Mucosa of descending colon (tissue), 3 donors: ENCODE measurements around the gene LDLRAP1. TPM values are rescaled to one million over a fixed set of nuclear protein-coding genes. Genes with fewer than 3 reads are reported as not detected.
A peak's percentile ranks its signal among the peaks of the same experiment; 100 is the strongest.
"Not testable (repeated sequence)": the region's sequence is repeated elsewhere in the genome, so short reads cannot be mapped to it uniquely, and the experiment has no call there.

Experiments used
- ATAC-seq: fragments of 200-7000 bp; cut with Tn5 transposase; one replicate; pipeline ENCODE4 v1.9.1; 2020; ENCODE audit warnings: mild to moderate bottlenecking, moderate library complexity
- DNase-seq, 3 donors: peaks; one replicate each; pipeline ENCODE4 v3.0.0-alpha.2; 2020
- H3K36me3 ChIP-seq: fragments of 200-600 bp; one replicate; pipeline ENCODE4 v1.8.0; 2021; ENCODE audit warnings: low read depth, mild to moderate bottlenecking
- H3K4me1 ChIP-seq: fragments of 200-600 bp; one replicate; pipeline ENCODE4 v1.8.0; 2021; ENCODE audit warnings: low read depth, mild to moderate bottlenecking
- H3K4me3 ChIP-seq: fragments of 200-600 bp; one replicate; pipeline ENCODE4 v1.8.0; 2021; ENCODE audit warnings: mild to moderate bottlenecking
- H3K9me3 ChIP-seq: fragments of 200-600 bp; one replicate; pipeline ENCODE4 v1.8.0; 2021; ENCODE audit warnings: mild to moderate bottlenecking
- intact Hi-C, 2 donors: fragments of 100-400 bp; cut with DNase I in 1 of 2; cut with micrococcal nuclease in 1 of 2; formaldehyde crosslinking; loops; one replicate each; pipeline versions ENCODE4 v1.11.0 to v1.11.1; 2022; cut with DNase I, micrococcal nuclease
- total RNA-seq, 3 donors: library from RNA; stranded (reverse); fragmentation: NEBNext Ultra II Directional in 2 of 3; extraction: Animal tissue kit (Norgen Biotek cat#: 25700) in 2 of 3; gene quantifications; one replicate each; pipeline versions ENCODE4 v1.2.1 to v1.2.4, GENCODE V29; 2021 to 2023
- TF ChIP-seq, protein P1 (sequence below): fragments of 200-600 bp; IDR thresholded peaks from one replicate; pipeline ENCODE4 v1.8.0; 2022; ENCODE audit warnings: antibody characterized with exemption, mild to moderate bottlenecking
- donor health status: DM: no; HTN: no; CAD: no; lungs with moderate emphysema.
- donor health status: DM: no; HTN: no; CAD: no.
- donor health status: DM: no; HTN: yes; CAD: no.

Gene LDLRAP1
- total RNA-seq, 3 donors from 2014 or later, result 31.0 to 43.5 (median 37.0) TPM

DNA sequence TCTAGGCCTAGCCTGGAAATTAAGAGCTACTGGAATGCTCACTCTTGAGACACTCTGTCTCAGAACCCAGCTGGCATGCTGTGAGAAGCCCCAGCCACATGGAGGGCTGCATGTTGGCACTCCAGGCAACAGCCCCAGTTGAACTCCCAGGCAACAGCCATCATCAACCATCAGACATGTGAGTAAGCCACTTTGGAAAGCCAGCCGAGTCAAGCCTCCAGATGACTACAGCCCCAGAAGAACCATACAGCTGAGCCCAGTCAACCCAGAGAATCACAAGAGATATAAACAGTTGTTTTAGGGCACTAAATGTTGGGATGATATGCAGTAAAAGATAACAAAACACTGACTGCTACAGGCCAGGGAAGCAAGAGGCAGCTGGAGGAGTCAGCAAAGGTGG lies 55.5 kb downstream of the LDLRAP1 start:
- DNase-seq (no peak), ATAC-seq (no peak)
- Histone ChIP-seq H3K4me1 (no peaks in the 10 kb centered on the region), H3K36me3 (no peaks in the 10 kb centered on the region), H3K9me3 (no peaks in the 10 kb centered on the region), H3K4me3 (no peak overlapping the region)
- TF ChIP-seq, protein P1, sequence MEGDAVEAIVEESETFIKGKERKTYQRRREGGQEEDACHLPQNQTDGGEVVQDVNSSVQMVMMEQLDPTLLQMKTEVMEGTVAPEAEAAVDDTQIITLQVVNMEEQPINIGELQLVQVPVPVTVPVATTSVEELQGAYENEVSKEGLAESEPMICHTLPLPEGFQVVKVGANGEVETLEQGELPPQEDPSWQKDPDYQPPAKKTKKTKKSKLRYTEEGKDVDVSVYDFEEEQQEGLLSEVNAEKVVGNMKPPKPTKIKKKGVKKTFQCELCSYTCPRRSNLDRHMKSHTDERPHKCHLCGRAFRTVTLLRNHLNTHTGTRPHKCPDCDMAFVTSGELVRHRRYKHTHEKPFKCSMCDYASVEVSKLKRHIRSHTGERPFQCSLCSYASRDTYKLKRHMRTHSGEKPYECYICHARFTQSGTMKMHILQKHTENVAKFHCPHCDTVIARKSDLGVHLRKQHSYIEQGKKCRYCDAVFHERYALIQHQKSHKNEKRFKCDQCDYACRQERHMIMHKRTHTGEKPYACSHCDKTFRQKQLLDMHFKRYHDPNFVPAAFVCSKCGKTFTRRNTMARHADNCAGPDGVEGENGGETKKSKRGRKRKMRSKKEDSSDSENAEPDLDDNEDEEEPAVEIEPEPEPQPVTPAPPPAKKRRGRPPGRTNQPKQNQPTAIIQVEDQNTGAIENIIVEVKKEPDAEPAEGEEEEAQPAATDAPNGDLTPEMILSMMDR, result no peak
- intact Hi-C loops, result no loop called here

GRCh38 chr1:25599969-25600610 lies 56.7 kb downstream of the LDLRAP1 start:
- ATAC-seq, result no peak
- H3K4me3 ChIP-seq, result no peak overlapping the region
- no peaks in the 10 kb centered on the region for H3K9me3 ChIP-seq
- TF ChIP-seq, protein P1, result no peak
- no peaks in the 10 kb centered on the region for H3K4me1 ChIP-seq
- intact Hi-C loops, result no loop called here
- no peak for DNase-seq
- H3K36me3 ChIP-seq, result no peaks in the 10 kb centered on the region

DNA sequence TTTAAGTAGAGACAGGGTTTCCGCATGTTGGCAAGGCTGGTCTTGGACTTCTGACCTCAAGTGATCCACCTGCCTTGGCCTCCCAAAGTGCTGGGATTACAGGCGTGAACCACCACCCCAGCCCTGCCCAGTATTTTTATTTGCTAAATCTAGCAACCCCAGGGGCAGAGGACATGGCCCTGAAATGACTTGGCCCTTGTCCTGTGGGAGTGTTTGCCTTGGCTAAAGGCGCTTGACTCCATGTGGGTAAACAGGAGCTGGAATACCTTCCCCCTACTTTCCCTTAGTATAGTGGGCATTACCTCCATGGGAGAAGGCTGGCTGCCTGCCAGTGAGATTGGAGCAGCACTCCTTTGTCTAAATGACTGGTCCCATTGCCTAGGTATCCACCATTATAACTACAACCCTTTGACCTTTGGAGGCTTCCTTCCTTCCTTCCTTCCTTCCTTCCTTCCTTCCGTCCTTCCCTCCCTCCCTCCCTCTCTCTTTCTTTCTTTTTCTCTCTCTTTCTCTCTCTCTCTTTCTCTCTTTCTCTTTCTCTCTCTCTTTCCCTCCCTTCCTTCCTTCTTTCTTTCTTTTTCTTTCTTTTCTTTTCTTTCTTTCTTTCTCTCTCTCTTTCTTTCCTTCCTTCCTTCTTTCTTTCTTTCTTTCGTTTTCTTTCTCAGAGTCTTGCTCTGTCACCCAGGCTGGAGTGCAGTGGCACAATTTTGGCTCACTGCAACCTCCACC lies 57.7 kb downstream of the LDLRAP1 start:
- H3K9me3 ChIP-seq, H3K4me3 ChIP-seq, intact Hi-C loops, H3K4me1 ChIP-seq, H3K36me3 ChIP-seq: not testable (repeated sequence)
- peak; percentile 65 to 70 (median 65) for DNase-seq
- ATAC-seq, result peak; percentile 96

DNA sequence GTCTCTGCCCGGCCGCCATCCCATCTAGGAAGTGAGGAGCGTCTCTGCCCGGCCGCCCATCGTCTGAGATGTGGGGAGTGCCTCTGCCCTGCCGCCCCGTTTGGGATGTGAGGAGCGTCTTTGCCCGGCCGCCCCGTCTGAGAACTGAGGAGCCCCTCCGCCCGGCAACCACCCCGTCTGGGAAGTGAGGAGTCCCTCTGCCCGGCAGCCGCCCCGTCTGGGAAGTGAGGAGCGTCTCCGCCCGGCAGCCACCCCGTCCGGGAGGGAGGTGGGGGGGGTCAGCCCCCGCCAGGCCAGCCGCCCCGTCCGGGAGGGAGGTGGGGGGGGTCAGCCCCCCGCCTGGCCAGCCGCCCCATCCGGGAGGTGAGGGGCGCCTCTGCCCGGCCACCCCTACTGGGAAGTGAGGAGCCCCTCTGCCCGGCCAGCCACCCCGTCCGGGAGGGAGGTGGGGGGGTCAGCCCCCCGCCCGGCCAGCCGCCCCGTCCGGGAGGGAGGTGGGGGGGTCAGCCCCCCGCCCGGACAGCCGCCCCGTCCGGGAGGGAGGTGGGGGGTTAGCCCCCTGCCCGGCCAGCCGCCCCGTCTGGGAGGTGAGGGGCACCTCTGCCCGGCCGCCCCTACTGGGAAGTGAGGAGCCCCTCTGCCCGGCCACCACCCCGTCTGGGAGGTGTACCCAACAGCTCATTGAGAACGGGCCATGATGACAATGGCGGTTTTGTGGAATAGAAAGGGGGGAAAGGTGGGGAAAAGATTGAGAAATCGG lies 60.6 kb downstream of the LDLRAP1 start:
- H3K4me1 ChIP-seq, DNase-seq, H3K36me3 ChIP-seq, H3K4me3 ChIP-seq, ATAC-seq, H3K9me3 ChIP-seq, intact Hi-C loops: not testable (repeated sequence)

- ATAC-seq, result no peak
- no peak overlapping the region for H3K4me3 ChIP-seq
Observed at GRCh38 chr1:25607123-25607522, 63.7 kb downstream of the LDLRAP1 start.

DNA sequence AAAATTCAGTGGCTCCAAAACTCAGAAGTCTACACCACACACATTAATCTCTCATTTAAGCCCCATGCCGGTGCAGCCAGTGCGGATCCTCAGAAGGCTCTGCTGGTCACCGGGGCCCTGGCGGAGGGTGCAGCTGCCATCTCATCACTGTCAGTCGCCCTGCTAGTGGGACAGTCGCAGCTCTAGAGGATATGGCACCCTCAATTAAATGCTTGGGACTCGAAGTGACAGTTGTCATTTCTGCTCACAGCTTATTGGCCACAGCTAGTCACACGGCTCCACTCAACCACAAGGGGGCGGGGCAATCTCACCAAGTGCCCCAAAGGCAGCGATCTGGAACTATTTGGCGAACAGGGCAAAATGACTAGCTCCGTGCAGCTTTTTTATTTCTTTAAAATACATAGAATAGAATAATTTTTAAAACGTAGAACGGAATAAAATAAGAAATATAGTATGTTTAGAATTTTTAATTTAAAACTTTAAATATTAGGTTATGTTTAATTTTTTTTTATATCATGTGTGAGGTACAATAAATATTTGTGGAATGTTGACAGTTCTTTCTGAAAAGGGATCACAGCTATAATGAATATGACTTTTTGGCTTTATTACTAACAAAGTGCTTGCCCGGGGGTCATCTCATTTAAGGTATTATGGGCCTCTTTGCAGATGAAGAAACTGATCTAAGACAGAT lies 65.2 kb downstream of the LDLRAP1 start:
- DNase-seq (peak; percentile 86 to 94 (median 86)), ATAC-seq (peak; percentile 96)
- Histone ChIP-seq H3K9me3 (no peaks in the 10 kb centered on the region), H3K4me1 (no peaks in the 10 kb centered on the region), H3K4me3 (no peak overlapping the region), H3K36me3 (no peaks in the 10 kb centered on the region)
- intact Hi-C loops, result loop anchor here in 1 of 2 donors (5.0 kb wide), 1 partner anchor 189 kb away; no protein-coding TSS in a partner anchor
- TF ChIP-seq, protein P1, result peak; percentile 59

More at GRCh38 chr1:25607123-25607522, 63.7 kb downstream of the LDLRAP1 start:
- no peaks in the 10 kb centered on the region for H3K9me3 ChIP-seq
- H3K4me1 ChIP-seq, result no peaks in the 10 kb centered on the region
- DNase-seq, result no peak
- no peaks in the 10 kb centered on the region for H3K36me3 ChIP-seq
- TF ChIP-seq, protein P1, result no peak
- intact Hi-C loops, result loop anchor here in 1 of 2 donors (5.0 kb wide), 1 partner anchor 190 kb away; no protein-coding TSS in a partner anchor
